ENCODE measurements around the gene CDK5RAP3.

- TF ChIP-seq, protein P1, sequence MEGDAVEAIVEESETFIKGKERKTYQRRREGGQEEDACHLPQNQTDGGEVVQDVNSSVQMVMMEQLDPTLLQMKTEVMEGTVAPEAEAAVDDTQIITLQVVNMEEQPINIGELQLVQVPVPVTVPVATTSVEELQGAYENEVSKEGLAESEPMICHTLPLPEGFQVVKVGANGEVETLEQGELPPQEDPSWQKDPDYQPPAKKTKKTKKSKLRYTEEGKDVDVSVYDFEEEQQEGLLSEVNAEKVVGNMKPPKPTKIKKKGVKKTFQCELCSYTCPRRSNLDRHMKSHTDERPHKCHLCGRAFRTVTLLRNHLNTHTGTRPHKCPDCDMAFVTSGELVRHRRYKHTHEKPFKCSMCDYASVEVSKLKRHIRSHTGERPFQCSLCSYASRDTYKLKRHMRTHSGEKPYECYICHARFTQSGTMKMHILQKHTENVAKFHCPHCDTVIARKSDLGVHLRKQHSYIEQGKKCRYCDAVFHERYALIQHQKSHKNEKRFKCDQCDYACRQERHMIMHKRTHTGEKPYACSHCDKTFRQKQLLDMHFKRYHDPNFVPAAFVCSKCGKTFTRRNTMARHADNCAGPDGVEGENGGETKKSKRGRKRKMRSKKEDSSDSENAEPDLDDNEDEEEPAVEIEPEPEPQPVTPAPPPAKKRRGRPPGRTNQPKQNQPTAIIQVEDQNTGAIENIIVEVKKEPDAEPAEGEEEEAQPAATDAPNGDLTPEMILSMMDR (IDR thresholded peaks at IDR 0.05; ENCODE audit: insufficient read depth, low read depth, low read length): no peak
- no peak for TF ChIP-seq EZH2 (IDR thresholded peaks at IDR 0.05; ENCODE audit: insufficient read depth, low read length)
Observed at GRCh38 chr17:47968836-47969235, 2.1 kb upstream of the CDK5RAP3 start.
